HEK293 (cell line): ENCODE data around the gene NPR3.

ENCODE experiments used
- CTCF ChIA-PET: fragments of 350-600 bp; formaldehyde crosslinking; extraction: SDS; loops from one replicate; lab custom pipeline; 2021; ENCODE audit warnings: antibody characterized with exemption; lab: Yijun Ruan, JAX
- POLR2A ChIA-PET: fragments of 300-600 bp; formaldehyde crosslinking; extraction: SDS; loops from one replicate; lab custom pipeline; 2020; ENCODE audit warnings: antibody characterized with exemption, inconsistent platforms; lab: Yijun Ruan, JAX
- H3K27ac ChIP-seq: fragments of 200-500 bp; sonication (Bioruptor generic); 2 replicates; pipeline ENCODE4 v1.5.1; 2014; ENCODE audit warnings: low read depth, low read length, control low read depth, inconsistent platforms; ENCODE audit errors: extremely low read depth
- H3K36me3 ChIP-seq, 2 experiments: fragments of 200-500 bp in 1 of 2; sonication (Bioruptor generic) in 1 of 2; 1 replicate in 1 of 2; 2 replicates in 1 of 2; pipeline ENCODE4 v1.5.1; 2014 to 2017; ENCODE audit warnings: inconsistent platforms in 2 of 2, low read length in 2 of 2; ENCODE audit not compliant: control insufficient read depth in 2 of 2, insufficient read depth in 1 of 2
- H3K4me1 ChIP-seq: fragments of 200-500 bp; sonication (Bioruptor generic); 2 replicates; pipeline ENCODE4 v1.5.1; 2014; ENCODE audit warnings: mild to moderate bottlenecking, low read length, inconsistent platforms; ENCODE audit not compliant: control insufficient read depth, insufficient read depth
- H3K4me3 ChIP-seq: 2 replicates; pipeline ENCODE4 v1.5.1; 2011; ENCODE audit warnings: low read depth, mild to moderate bottlenecking, control low read depth, low read length, moderate library complexity
- H3K9me3 ChIP-seq: fragments of 200-500 bp; sonication (Bioruptor generic); 2 replicates; pipeline ENCODE4 v1.5.1; 2014; ENCODE audit warnings: low read depth, low read length, inconsistent platforms; ENCODE audit not compliant: control insufficient read depth, insufficient read depth
- GLIS1 ChIP-seq: fragments of 450-650 bp; formaldehyde crosslinking; IDR thresholded peaks from 2 replicates; pipeline ENCODE4 v1.5.1; 2016; ENCODE audit warnings: missing biosample characterization, missing genetic modification characterization
- HOXC10 ChIP-seq: sonication (generic); formaldehyde crosslinking; IDR thresholded peaks from 2 replicates; pipeline ENCODE4 v1.8.1; 2023; ENCODE audit warnings: mild to moderate bottlenecking, missing genetic modification reagents
- HOXD13 ChIP-seq: sonication (generic); formaldehyde crosslinking; IDR thresholded peaks from 2 replicates; pipeline ENCODE4 v1.8.0; 2022; ENCODE audit warnings: missing genetic modification reagents, borderline replicate concordance
- OSR2 ChIP-seq: fragments of 450-650 bp; formaldehyde crosslinking; IDR thresholded peaks from 2 replicates; pipeline ENCODE4 v1.5.1; 2016; ENCODE audit warnings: missing biosample characterization, missing genetic modification characterization
- ZBTB1 ChIP-seq: fragments of 450-650 bp; formaldehyde crosslinking; IDR thresholded peaks from 2 replicates; pipeline ENCODE4 v1.5.1; 2016; ENCODE audit warnings: missing biosample characterization, missing genetic modification characterization
- ZNF174 ChIP-seq: fragments of 450-650 bp; formaldehyde crosslinking; IDR thresholded peaks from 2 replicates; pipeline ENCODE4 v1.5.0; 2017; ENCODE audit warnings: missing biosample characterization, mild to moderate bottlenecking, missing genetic modification characterization
- ZNF175 ChIP-seq: fragments of 450-650 bp; formaldehyde crosslinking; IDR thresholded peaks from 2 replicates; pipeline ENCODE4 v1.5.1; 2016; ENCODE audit warnings: missing biosample characterization, missing genetic modification characterization
- ZNF184 ChIP-seq: fragments of 450-650 bp; IDR thresholded peaks from 2 replicates; pipeline ENCODE4 v1.5.1; 2018; ENCODE audit warnings: missing biosample characterization, mild to moderate bottlenecking, missing genetic modification characterization
- ZNF24 ChIP-seq: fragments of 450-650 bp; formaldehyde crosslinking; IDR thresholded peaks from 2 replicates; pipeline ENCODE4 v1.5.1; 2016; ENCODE audit warnings: missing biosample characterization, missing genetic modification characterization
- ZNF37A ChIP-seq: fragments of 450-650 bp; IDR thresholded peaks from 2 replicates; pipeline ENCODE4 v1.5.1; 2018; ENCODE audit warnings: missing biosample characterization, missing genetic modification characterization
- ZNF473 ChIP-seq: fragments of 450-650 bp; formaldehyde crosslinking; IDR thresholded peaks from 2 replicates; pipeline ENCODE4 v1.5.1; 2017; ENCODE audit warnings: missing biosample characterization, missing genetic modification characterization
- ZNF501 ChIP-seq: fragments of 450-650 bp; formaldehyde crosslinking; IDR thresholded peaks from 2 replicates; pipeline ENCODE4 v1.5.1; 2016; ENCODE audit warnings: missing biosample characterization, missing genetic modification characterization
- ZNF571 ChIP-seq: fragments of 450-650 bp; formaldehyde crosslinking; IDR thresholded peaks from 2 replicates; pipeline ENCODE4 v1.5.0; 2017; ENCODE audit warnings: missing biosample characterization, missing genetic modification characterization
- ZNF791 ChIP-seq: fragments of 450-650 bp; formaldehyde crosslinking; IDR thresholded peaks from 2 replicates; pipeline ENCODE4 v1.5.1; 2016; ENCODE audit warnings: missing biosample characterization, missing genetic modification characterization
- TF ChIP-seq, protein P1 (sequence below): fragments of 450-650 bp; formaldehyde crosslinking; IDR thresholded peaks from 2 replicates; pipeline ENCODE4 v1.5.1; 2017; ENCODE audit warnings: missing biosample characterization, missing genetic modification characterization
- TF ChIP-seq, protein P2 (sequence below): fragments of 450-650 bp; formaldehyde crosslinking; IDR thresholded peaks from 2 replicates; pipeline ENCODE4 v1.5.1; 2016; ENCODE audit warnings: missing biosample characterization, missing genetic modification characterization
- TF ChIP-seq, protein P3 (sequence below): fragments of 450-650 bp; formaldehyde crosslinking; IDR thresholded peaks from 2 replicates; pipeline ENCODE4 v1.5.1; 2016; ENCODE audit warnings: missing biosample characterization, missing genetic modification characterization
- TF ChIP-seq, protein P4 (sequence below): fragments of 450-650 bp; formaldehyde crosslinking; IDR thresholded peaks from 2 replicates; pipeline ENCODE4 v1.5.1; 2017; ENCODE audit warnings: missing biosample characterization, missing genetic modification characterization
- TF ChIP-seq, protein P5 (sequence below): fragments of 450-650 bp; formaldehyde crosslinking; IDR thresholded peaks from 2 replicates; pipeline ENCODE4 v1.5.1; 2016; ENCODE audit warnings: missing biosample characterization, missing genetic modification characterization
- TF ChIP-seq, protein P6 (sequence below): fragments of 450-650 bp; formaldehyde crosslinking; optimal IDR thresholded peaks from 2 replicates; pipeline ENCODE3; 2016; ENCODE audit warnings: missing biosample characterization, mild to moderate bottlenecking, missing genetic modification characterization
- TF ChIP-seq, protein P7 (sequence below): fragments of 450-650 bp; formaldehyde crosslinking; IDR thresholded peaks from 2 replicates; pipeline ENCODE4 v1.5.1; 2016; ENCODE audit warnings: missing biosample characterization, missing genetic modification characterization
- TF ChIP-seq, protein P8 (sequence below): fragments of 450-650 bp; formaldehyde crosslinking; IDR thresholded peaks from 2 replicates; pipeline ENCODE4 v1.5.1; 2016; ENCODE audit warnings: missing biosample characterization, missing genetic modification characterization

NPR3 gene

DNA sequence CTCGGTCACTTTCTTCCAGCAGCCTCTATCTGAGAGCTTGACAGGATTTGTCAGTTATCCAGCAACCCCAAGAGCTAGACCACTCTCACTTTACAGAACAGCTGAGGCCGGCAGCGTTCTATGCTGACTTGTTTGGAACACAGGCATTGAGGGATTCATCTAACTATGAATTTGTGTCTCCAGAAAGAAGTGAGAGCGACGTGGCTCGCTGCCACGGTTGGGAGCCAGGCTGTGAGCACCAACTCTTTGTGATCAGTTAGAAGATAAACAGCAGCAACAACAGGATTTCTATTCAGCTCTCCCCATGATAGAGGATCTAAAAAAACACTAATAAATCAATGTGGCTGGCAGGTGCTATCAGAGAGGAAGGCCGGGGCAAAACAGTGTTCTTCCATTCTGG lies 58.6 kb downstream of the NPR3 start (continued):
- TF ChIP-seq, protein P1, sequence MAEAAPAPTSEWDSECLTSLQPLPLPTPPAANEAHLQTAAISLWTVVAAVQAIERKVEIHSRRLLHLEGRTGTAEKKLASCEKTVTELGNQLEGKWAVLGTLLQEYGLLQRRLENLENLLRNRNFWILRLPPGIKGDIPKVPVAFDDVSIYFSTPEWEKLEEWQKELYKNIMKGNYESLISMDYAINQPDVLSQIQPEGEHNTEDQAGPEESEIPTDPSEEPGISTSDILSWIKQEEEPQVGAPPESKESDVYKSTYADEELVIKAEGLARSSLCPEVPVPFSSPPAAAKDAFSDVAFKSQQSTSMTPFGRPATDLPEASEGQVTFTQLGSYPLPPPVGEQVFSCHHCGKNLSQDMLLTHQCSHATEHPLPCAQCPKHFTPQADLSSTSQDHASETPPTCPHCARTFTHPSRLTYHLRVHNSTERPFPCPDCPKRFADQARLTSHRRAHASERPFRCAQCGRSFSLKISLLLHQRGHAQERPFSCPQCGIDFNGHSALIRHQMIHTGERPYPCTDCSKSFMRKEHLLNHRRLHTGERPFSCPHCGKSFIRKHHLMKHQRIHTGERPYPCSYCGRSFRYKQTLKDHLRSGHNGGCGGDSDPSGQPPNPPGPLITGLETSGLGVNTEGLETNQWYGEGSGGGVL (tag by site-specific recombination): no peak
- TF ChIP-seq ZBTB1 (tag by site-specific recombination) (no peak), ZNF24 (no peak), ZNF791 (tag by site-specific recombination) (no peak), HOXD13 (no peak)
- TF ChIP-seq, protein P2, sequence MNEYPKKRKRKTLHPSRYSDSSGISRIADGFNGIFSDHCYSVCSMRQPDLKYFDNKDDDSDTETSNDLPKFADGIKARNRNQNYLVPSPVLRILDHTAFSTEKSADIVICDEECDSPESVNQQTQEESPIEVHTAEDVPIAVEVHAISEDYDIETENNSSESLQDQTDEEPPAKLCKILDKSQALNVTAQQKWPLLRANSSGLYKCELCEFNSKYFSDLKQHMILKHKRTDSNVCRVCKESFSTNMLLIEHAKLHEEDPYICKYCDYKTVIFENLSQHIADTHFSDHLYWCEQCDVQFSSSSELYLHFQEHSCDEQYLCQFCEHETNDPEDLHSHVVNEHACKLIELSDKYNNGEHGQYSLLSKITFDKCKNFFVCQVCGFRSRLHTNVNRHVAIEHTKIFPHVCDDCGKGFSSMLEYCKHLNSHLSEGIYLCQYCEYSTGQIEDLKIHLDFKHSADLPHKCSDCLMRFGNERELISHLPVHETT (tag by site-specific recombination): no peak
- TF ChIP-seq, protein P3, sequence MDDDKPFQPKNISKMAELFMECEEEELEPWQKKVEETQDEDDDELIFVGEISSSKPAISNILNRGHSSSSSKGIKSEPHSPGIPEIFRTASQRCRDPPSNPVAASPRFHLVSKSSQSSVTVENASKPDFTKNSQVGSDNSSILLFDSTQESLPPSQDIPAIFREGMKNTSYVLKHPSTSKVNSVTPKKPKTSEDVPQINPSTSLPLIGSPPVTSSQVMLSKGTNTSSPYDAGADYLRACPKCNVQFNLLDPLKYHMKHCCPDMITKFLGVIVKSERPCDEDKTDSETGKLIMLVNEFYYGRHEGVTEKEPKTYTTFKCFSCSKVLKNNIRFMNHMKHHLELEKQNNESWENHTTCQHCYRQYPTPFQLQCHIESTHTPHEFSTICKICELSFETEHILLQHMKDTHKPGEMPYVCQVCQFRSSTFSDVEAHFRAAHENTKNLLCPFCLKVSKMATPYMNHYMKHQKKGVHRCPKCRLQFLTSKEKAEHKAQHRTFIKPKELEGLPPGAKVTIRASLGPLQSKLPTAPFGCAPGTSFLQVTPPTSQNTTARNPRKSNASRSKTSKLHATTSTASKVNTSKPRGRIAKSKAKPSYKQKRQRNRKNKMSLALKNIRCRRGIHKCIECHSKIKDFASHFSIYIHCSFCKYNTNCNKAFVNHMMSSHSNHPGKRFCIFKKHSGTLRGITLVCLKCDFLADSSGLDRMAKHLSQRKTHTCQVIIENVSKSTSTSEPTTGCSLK (tag by site-specific recombination): no peak

DNA sequence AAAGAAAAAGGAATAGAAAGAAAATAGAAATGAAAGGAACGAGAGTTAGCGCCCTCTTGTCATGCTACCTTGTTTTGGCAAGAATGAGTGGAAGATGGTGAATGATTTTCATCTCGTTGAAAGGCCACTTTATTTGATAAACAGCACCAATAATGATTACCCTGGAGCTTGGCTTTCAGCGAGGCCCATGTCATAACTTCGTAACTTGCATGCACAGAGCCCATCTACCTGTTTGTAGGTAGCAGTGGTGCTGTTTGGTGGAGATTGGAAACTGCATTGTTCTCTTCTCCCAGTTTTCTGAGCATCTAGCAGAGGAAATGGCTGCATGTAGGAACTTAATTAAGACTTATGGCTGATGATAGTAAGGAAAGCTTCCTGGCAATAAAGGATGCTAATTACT lies 59.3 kb downstream of the NPR3 start:
- TF ChIP-seq ZNF473 (tag by site-specific recombination) (no peak), ZNF501 (tag by site-specific recombination) (no peak), OSR2 (tag by site-specific recombination) (no peak), ZNF37A (no peak), HOXC10 (CRISPR knock-in tag) (no peak), ZNF175 (tag by site-specific recombination) (no peak)
- TF ChIP-seq, protein P4, sequence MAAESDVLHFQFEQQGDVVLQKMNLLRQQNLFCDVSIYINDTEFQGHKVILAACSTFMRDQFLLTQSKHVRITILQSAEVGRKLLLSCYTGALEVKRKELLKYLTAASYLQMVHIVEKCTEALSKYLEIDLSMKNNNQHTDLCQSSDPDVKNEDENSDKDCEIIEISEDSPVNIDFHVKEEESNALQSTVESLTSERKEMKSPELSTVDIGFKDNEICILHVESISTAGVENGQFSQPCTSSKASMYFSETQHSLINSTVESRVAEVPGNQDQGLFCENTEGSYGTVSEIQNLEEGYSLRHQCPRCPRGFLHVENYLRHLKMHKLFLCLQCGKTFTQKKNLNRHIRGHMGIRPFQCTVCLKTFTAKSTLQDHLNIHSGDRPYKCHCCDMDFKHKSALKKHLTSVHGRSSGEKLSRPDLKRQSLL (tag by site-specific recombination): no peak
- TF ChIP-seq, protein P5, sequence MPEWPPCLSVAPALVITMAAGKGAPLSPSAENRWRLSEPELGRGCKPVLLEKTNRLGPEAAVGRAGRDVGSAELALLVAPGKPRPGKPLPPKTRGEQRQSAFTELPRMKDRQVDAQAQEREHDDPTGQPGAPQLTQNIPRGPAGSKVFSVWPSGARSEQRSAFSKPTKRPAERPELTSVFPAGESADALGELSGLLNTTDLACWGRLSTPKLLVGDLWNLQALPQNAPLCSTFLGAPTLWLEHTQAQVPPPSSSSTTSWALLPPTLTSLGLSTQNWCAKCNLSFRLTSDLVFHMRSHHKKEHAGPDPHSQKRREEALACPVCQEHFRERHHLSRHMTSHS: no peak
- H3K27ac ChIP-seq: no peak overlapping the region
- no peaks in the 10 kb centered on the region for H3K9me3 ChIP-seq
- H3K4me1 ChIP-seq: no peaks in the 10 kb centered on the region
- H3K36me3 ChIP-seq: no peaks in the 10 kb centered on the region
- H3K4me3 ChIP-seq: no peak overlapping the region
- ChIA-PET POLR2A (no interaction called here), CTCF (no interaction called here)

DNA sequence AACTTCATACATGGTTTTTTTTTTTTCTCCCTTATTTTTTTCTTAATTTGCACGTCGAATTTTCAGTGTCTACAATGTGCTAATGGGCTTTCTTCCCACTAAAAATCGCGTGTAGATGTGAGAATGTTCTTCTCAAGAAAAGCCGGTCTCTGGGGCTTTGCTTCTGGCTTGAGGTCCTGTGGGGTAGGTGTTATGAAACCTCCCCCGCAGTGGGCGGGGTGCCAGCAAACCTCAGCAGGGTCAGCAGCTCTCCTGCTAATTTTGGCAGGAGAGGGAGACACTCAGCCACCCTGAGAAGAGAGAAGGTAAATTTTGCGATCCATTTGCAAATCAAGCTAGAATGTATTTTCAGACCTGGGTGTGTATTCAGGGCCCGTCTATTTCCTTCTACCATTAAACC lies 59.9 kb downstream of the NPR3 start:
- ChIA-PET POLR2A (no interaction called here), CTCF (interaction anchor here (0.9 kb wide), 1 partner anchor 90 kb away, joined by 4 read pairs; no protein-coding TSS in a partner anchor)
- TF ChIP-seq, protein P6, sequence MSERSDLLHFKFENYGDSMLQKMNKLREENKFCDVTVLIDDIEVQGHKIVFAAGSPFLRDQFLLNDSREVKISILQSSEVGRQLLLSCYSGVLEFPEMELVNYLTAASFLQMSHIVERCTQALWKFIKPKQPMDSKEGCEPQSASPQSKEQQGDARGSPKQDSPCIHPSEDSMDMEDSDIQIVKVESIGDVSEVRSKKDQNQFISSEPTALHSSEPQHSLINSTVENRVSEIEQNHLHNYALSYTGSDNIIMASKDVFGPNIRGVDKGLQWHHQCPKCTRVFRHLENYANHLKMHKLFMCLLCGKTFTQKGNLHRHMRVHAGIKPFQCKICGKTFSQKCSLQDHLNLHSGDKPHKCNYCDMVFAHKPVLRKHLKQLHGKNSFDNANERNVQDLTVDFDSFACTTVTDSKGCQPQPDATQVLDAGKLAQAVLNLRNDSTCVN: no peak
- no peak for TF ChIP-seq ZNF174 (tag by site-specific recombination)
- TF ChIP-seq, protein P7, sequence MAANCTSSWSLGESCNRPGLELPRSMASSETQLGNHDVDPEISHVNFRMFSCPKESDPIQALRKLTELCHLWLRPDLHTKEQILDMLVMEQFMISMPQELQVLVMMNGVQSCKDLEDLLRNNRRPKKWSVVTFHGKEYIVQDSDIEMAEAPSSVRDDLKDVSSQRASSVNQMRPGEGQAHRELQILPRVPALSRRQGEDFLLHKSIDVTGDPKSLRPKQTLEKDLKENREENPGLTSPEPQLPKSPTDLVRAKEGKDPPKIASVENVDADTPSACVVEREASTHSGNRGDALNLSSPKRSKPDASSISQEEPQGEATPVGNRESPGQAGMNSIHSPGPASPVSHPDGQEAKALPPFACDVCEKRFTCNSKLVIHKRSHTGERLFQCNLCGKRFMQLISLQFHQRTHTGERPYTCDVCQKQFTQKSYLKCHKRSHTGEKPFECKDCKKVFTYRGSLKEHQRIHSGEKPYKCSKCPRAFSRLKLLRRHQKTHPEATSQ (tag by site-specific recombination): no peak
- TF ChIP-seq, protein P8, sequence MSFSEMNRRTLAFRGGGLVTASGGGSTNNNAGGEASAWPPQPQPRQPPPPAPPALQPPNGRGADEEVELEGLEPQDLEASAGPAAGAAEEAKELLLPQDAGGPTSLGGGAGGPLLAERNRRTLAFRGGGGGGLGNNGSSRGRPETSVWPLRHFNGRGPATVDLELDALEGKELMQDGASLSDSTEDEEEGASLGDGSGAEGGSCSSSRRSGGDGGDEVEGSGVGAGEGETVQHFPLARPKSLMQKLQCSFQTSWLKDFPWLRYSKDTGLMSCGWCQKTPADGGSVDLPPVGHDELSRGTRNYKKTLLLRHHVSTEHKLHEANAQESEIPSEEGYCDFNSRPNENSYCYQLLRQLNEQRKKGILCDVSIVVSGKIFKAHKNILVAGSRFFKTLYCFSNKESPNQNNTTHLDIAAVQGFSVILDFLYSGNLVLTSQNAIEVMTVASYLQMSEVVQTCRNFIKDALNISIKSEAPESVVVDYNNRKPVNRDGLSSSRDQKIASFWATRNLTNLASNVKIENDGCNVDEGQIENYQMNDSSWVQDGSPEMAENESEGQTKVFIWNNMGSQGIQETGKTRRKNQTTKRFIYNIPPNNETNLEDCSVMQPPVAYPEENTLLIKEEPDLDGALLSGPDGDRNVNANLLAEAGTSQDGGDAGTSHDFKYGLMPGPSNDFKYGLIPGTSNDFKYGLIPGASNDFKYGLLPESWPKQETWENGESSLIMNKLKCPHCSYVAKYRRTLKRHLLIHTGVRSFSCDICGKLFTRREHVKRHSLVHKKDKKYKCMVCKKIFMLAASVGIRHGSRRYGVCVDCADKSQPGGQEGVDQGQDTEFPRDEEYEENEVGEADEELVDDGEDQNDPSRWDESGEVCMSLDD: no peak
- no peak for TF ChIP-seq GLIS1 (tag by site-specific recombination)
- no peak for TF ChIP-seq ZNF184
- TF ChIP-seq ZNF571 (tag by site-specific recombination): no peak

More for the DNA sequence above, 59.9 kb downstream of the NPR3 start:
- Histone ChIP-seq H3K9me3 (no peaks in the 10 kb centered on the region), H3K36me3 (no peaks in the 10 kb centered on the region), H3K27ac (no peak overlapping the region), H3K4me3 (no peak overlapping the region), H3K4me1 (no peaks in the 10 kb centered on the region)
